Natural killer cell (primary cell): ENCODE results near the gene WNT7A. TPM values are rescaled to one million over a fixed set of nuclear protein-coding genes. Genes with fewer than 3 reads are reported as not detected.

Source experiments
- ATAC-seq, 3 donors: fragments of 150-1000 bp in 2 of 3; fragments of 200-7000 bp in 1 of 3; cut with Tn5 transposase; 1 replicate in 1 of 3; 2 replicates in 2 of 3; pipeline ENCODE4 v1.10.0; 2021; ENCODE audit warnings: mild to moderate bottlenecking in 2 of 3, moderate library complexity in 2 of 3
- DNase-seq, 2 donors: peaks; one replicate each; pipeline versions ENCODE4 v3.0.0 to v3.0.0-alpha.2; 2013 to 2021; ENCODE audit warnings: mixed read lengths in 1 of 2
- H3K27ac ChIP-seq: one replicate; pipeline ENCODE4 v1.5.1; 2013; ENCODE audit warnings: mild to moderate bottlenecking, low read length
- H3K27me3 ChIP-seq: one replicate; pipeline ENCODE4 v1.6.1; 2013; ENCODE audit warnings: low read length; ENCODE audit not compliant: control insufficient read depth, insufficient read depth
- H3K36me3 ChIP-seq: one replicate; pipeline ENCODE4 v1.6.1; 2013; ENCODE audit warnings: low read length; ENCODE audit not compliant: control insufficient read depth, insufficient read depth
- H3K4me1 ChIP-seq: one replicate; pipeline ENCODE4 v1.6.1; 2013; ENCODE audit warnings: low read length; ENCODE audit not compliant: control insufficient read depth, insufficient read depth
- H3K4me3 ChIP-seq: one replicate; pipeline ENCODE4 v1.5.1; 2013; ENCODE audit warnings: low read length
- H3K9me3 ChIP-seq: one replicate; pipeline ENCODE4 v1.6.1; 2013; ENCODE audit warnings: low read length; ENCODE audit not compliant: control insufficient read depth, insufficient read depth
- H3K27ac Mint-ChIP-seq, 2 donors: one replicate each; pipeline ENCODE4 v1.8.0; 2022; ENCODE audit warnings: mild to moderate bottlenecking in 2 of 2, mixed read lengths in 2 of 2, moderate library complexity in 1 of 2
- H3K27me3 Mint-ChIP-seq, 2 donors: one replicate each; pipeline ENCODE4 v1.8.0; 2022; ENCODE audit warnings: low read depth in 2 of 2, mixed read lengths in 2 of 2
- H3K36me3 Mint-ChIP-seq: one replicate; pipeline ENCODE4 v1.8.0; 2022; ENCODE audit warnings: mixed read lengths
- H3K4me1 Mint-ChIP-seq, 2 donors: one replicate each; pipeline ENCODE4 v1.8.0; 2022; ENCODE audit warnings: mixed read lengths in 2 of 2
- H3K4me3 Mint-ChIP-seq: one replicate; pipeline ENCODE4 v1.8.0; 2022; ENCODE audit warnings: mild to moderate bottlenecking, moderate library complexity, mixed read lengths
- H3K9me3 Mint-ChIP-seq, 2 donors: one replicate each; pipeline ENCODE4 v1.8.0; 2022; ENCODE audit warnings: mixed read lengths in 2 of 2
- WGBS: methylation state at CpG from one replicate; pipeline ENCODE4 v1.1.7; 2013; ENCODE audit warnings: missing lambda C conversion rate; ENCODE audit not compliant: insufficient coverage; 5-methylcytosine and 5-hydroxymethylcytosine counted together
- intact Hi-C: fragments of 100-400 bp; cut with micrococcal nuclease; formaldehyde crosslinking; loops from one replicate; pipeline ENCODE4 v1.14.2; 2022
- total RNA-seq, 4 donors: library from RNA; stranded (reverse); fragments of 120-200 nt in 1 of 4; gene quantifications; one replicate each; pipeline versions ENCODE4 v1.2.3 to v1.2.4, GENCODE V29; 2013 to 2022
- TF ChIP-seq, protein P1 (sequence below): fragments of 200-600 bp; IDR thresholded peaks from one replicate; pipeline ENCODE4 v1.8.0; 2022; ENCODE audit warnings: antibody characterized with exemption

WNT7A gene
- total RNA-seq, 3 donors from 2014 or later (not counting 1 experiment from before 2014, with no cell fraction given) = 0.18 to 0.45 TPM; not detected in 1

DNA sequence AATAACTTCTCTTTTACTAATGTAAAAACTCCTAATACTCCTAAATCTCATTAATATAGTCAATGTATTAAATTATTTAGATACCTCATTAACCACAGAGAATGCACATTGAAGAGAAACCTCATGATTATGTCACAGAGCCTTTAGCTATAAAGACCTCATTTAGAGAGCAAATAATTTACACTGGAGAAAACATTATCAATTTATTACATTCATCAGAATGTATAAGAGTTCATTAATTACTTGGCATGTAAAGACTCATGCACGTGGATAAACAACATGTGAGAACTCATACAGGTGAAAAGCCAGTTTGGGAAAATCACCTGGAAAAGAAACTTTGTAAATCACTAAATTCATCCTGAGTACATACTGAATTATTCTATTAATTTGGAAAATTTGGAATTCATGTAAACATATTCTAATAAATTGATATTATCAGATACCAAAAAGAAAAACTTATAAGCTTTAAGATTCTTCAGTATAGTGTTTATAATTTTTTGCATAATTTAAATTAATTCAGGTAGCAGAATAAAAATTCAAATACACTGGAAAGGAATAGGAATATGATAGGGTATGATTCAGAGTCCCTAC, 22.9 kb upstream of the WNT7A start:
- H3K27ac Mint-ChIP-seq = no peak overlapping the region
- H3K4me3 Mint-ChIP-seq = no peak overlapping the region
- no peak overlapping the region for H3K27ac ChIP-seq
- intact Hi-C loops = no loop called here
- no CpG with 5 or more reads among the region's 1 CpG for WGBS
- H3K36me3 ChIP-seq = no peaks in the 10 kb centered on the region
- H3K27me3 ChIP-seq = peaks cover 2% of the 10 kb centered on the region
- H3K36me3 Mint-ChIP-seq = peaks cover 69% of the 10 kb centered on the region
- no peaks in the 10 kb centered on the region for H3K4me1 Mint-ChIP-seq
- TF ChIP-seq, protein P1, sequence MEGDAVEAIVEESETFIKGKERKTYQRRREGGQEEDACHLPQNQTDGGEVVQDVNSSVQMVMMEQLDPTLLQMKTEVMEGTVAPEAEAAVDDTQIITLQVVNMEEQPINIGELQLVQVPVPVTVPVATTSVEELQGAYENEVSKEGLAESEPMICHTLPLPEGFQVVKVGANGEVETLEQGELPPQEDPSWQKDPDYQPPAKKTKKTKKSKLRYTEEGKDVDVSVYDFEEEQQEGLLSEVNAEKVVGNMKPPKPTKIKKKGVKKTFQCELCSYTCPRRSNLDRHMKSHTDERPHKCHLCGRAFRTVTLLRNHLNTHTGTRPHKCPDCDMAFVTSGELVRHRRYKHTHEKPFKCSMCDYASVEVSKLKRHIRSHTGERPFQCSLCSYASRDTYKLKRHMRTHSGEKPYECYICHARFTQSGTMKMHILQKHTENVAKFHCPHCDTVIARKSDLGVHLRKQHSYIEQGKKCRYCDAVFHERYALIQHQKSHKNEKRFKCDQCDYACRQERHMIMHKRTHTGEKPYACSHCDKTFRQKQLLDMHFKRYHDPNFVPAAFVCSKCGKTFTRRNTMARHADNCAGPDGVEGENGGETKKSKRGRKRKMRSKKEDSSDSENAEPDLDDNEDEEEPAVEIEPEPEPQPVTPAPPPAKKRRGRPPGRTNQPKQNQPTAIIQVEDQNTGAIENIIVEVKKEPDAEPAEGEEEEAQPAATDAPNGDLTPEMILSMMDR = no peak
- DNase-seq (no peak), ATAC-seq (no peak)
- H3K4me1 ChIP-seq = no peaks in the 10 kb centered on the region
- H3K4me3 ChIP-seq = no peak overlapping the region
- peaks cover 18 to 24% of the 10 kb centered on the region in 2 donors for H3K9me3 Mint-ChIP-seq
- peaks cover 25% of the 10 kb centered on the region for H3K9me3 ChIP-seq
- H3K27me3 Mint-ChIP-seq = peaks cover 0 to 6% of the 10 kb centered on the region in 2 donors

DNA sequence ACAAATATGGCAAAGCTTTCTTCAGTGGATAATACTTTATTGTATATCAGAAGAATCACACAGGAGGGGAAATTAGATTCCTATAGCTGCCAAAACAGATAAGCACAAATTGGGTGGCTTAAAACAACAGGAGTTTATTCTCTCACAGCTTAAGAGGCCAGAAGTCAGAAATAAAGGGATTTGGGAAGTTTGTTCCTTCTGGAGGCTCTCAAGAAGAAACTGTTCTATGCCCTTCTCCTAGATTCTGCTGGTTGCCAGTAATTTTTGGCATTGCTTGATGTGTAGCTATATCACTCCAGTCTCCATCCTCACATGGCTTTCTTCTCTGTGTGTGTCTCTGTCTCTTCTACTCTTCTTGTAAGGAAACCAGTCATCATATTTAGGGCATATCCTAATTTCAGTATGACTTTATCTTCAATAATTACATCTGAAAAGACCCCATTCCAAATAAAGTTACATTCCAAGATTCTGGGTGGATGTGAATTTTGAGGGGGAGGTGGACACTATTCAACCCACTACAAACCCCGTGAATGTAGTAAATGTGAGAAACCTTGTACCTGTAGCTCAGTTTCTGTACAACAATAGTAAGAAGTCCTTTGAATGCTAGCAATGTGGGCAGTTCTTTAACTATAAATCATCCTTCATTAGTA, 22.2 kb upstream of the WNT7A start:
- Mint-ChIP-seq H3K27ac (no peak overlapping the region), H3K4me3 (no peak overlapping the region), H3K9me3 (peaks cover 18 to 22% of the 10 kb centered on the region in 2 donors), H3K36me3 (peaks cover 64% of the 10 kb centered on the region), H3K27me3 (peaks cover 0 to 6% of the 10 kb centered on the region in 2 donors), H3K4me1 (no peaks in the 10 kb centered on the region)
- Histone ChIP-seq H3K4me3 (no peak overlapping the region), H3K9me3 (peaks cover 24% of the 10 kb centered on the region), H3K27ac (no peak overlapping the region), H3K4me1 (no peaks in the 10 kb centered on the region), H3K27me3 (peaks cover 2% of the 10 kb centered on the region), H3K36me3 (no peaks in the 10 kb centered on the region)
- intact Hi-C loops = no loop called here
- TF ChIP-seq, protein P1 = no peak
- no peak for ATAC-seq
- DNase-seq = no peak
- no CpG with 5 or more reads among the region's 1 CpG for WGBS

DNA sequence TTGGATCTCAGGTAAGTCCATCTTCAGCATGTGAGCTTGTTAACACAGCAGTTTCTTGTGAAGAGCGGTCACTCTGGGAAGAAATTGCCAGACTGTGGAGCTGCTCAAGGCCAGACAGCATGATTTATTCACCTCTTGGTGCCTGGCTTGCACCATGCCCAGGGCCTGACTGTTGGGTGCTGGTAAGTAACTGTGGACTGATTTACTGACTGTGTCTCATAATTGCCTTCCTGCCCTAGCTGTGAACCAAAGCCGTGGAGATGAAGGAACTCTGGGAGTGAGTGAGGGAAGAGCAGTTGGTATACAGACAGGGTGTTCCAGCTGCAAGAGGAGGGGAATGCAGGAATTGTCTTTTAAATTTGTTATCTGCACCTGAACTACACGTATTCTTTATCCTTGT, 18.5 kb upstream of the WNT7A start:
- no peak for DNase-seq
- Histone ChIP-seq H3K4me3 (no peak overlapping the region), H3K9me3 (peaks cover 5% of the 10 kb centered on the region), H3K27ac (no peak overlapping the region), H3K4me1 (peaks cover 18% of the 10 kb centered on the region), H3K36me3 (no peaks in the 10 kb centered on the region), H3K27me3 (no peaks in the 10 kb centered on the region)
- H3K27ac Mint-ChIP-seq = no peak overlapping the region
- no peak overlapping the region for H3K4me3 Mint-ChIP-seq
- ATAC-seq = no peak
- 93% methylated on average over 3 of the region's 3 CpGs for WGBS
- peaks cover 4 to 8% of the 10 kb centered on the region in 2 donors for H3K9me3 Mint-ChIP-seq
- TF ChIP-seq, protein P1 = no peak
- peaks cover 35% of the 10 kb centered on the region for H3K36me3 Mint-ChIP-seq
- H3K4me1 Mint-ChIP-seq = peaks cover 14 to 21% of the 10 kb centered on the region in 2 donors
- intact Hi-C loops = loop anchor here (10.0 kb wide), 1 partner anchor 1026 kb away; no protein-coding TSS in a partner anchor
- peaks cover 0 to 6% of the 10 kb centered on the region in 2 donors for H3K27me3 Mint-ChIP-seq
